Activated CD4-positive, alpha-beta T cell treated with anti-CD3 and anti-CD28 coated beads for 24 hours (primary cell): ENCODE measurements around the gene SMAD7.
"Not testable (repeated sequence)": the region's sequence is repeated elsewhere in the genome, so short reads cannot be mapped to it uniquely, and the experiment has no call there.

ENCODE experiments used
- DNase-seq, 2 donors: peaks; one replicate each; pipeline ENCODE4 v3.0.0-alpha.2; 2020; ENCODE audit warnings: low read depth in 2 of 2

The SMAD7 gene

DNA sequence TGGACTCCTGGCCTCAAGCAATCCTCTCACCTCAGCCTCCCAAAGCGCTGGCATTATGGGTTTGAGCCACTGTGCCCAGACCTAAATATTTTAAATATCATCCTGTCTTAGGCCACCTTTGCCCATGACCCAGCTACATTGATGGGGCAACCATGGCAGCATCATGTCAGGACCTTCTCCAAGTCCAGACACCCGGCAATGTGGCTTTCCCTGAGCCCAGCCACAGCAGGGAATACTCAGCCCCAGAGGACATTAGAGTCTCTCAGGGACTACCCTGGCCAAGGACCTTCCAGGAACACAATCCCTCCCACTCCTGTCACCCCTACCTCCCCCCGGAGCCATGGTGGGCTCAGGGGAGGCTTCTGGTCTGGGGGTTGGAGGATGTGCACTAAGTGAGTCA, 72.8 kb downstream of the SMAD7 start:
- DNase-seq, result no peak

DNA sequence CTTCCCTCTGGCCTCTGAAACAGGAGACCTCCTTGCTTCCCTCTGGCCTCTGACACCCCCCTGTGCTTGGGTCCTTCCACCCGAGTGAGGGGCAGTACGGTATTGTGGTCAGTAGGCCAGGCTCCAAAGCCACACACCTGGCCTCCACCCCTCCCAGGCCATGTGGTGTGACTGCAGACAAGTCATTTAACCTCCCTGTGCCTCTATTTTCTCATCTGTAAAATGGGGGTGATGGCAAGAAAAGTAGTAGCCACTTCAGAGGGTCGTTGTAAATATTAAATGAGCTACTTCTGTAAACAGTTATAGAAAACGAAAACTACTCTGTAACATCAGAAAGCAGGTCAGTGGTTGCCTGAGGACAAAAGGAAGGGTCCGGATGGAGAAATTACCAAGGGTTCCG, 74.2 kb downstream of the SMAD7 start:
- DNase-seq, result no peak

DNA sequence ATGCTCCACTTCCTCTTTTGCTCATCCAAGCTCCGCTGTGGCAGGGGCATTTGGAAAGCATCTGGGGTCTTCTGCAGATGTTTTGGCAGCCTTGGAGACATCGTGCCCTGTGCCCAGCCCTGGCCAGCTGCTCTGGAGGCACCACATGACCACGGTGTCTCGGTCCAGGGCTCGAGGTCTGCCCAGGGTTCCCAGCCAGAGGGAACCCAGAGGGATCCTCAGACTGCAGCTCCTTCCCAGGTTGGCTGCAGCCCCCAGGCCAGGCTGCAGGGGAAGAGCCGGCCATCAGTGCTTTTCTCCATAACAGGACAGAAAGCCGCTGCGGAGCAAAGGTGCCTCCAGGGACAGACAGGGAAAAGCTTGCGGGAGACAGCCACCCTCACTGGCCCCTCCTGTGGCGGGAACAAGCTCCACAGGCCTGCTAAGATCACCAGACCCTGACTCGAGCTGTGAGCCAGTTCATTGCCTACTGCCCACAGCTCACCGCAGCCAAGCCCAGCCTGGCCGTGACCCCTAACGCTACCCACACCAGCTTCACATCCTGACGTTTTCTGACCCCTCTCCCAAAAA, 74.7 kb downstream of the SMAD7 start:
- no peak for DNase-seq

DNA sequence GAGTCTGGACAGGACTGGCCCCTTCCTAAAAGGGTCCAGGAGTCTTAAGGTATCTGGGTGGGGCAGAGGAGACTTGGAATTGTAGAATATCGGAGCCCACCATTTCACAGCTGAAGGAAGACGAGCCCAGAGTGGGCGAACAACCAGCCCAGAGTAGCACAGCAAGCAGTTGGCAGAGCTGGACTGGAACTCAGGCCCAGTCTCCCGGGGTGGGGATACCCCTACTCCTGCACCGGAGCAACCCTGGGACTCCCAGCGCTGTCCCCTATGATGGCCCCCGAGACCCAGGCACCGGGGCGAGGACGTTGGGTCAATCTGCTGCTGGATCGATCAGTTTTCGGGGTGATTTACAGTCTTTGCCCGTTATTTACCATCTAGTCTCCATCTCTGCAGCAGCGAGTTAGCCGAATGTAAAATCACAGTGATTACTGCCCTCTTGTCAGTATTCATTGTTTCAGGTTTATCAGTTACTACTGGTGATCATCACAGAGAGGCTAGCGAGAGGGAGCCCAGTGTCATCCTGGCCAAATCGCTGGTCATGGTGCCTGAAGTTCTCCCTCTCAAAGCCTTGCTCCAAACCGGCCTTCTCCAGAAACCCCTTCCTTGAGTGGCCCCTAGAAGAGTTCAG, 75.3 kb downstream of the SMAD7 start:
- DNase-seq, result no peak

DNA sequence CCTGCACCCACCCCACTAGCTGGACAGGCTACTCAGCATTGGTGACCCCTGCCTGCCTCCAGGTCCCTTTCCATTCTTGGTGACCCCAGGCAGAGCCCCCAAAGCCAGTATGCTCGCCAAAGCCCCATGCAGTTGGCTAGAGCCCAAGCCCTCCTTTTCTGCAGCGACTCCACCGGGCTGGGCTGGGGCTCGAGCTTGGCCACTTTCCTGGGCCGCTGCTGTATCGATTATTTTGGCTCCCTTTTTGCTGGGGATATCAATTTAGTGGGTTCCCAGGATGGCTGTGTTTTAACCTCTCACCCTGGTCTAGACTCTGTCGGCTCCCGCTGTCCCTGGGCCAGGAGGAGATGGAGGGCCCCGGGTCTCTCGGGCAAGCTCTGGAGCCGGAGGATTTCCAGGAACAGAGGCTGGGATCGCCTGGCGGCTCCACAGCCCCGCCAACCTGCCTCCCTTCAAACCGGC, 76.0 kb downstream of the SMAD7 start:
- DNase-seq, result no peak

DNA sequence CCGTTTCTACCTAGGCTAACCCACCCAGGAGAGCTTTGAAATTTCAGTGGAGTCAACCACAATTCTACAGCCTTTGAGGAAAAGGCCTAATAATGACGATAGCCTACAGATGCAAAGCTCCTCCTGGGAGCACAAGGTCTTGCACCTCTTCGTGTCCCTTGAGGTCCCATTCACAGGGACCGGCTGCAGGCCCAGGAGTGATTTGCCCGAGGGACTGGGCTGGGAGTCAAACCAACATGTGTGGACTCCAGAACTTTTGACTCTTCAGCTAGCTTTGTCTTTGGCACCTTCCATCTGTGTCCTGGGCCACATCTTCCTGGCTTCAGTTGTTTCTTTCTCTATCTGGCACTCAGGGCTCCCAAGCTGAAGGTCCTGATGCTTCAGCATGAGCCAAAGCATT, 76.5 kb downstream of the SMAD7 start:
- no peak for DNase-seq

DNA sequence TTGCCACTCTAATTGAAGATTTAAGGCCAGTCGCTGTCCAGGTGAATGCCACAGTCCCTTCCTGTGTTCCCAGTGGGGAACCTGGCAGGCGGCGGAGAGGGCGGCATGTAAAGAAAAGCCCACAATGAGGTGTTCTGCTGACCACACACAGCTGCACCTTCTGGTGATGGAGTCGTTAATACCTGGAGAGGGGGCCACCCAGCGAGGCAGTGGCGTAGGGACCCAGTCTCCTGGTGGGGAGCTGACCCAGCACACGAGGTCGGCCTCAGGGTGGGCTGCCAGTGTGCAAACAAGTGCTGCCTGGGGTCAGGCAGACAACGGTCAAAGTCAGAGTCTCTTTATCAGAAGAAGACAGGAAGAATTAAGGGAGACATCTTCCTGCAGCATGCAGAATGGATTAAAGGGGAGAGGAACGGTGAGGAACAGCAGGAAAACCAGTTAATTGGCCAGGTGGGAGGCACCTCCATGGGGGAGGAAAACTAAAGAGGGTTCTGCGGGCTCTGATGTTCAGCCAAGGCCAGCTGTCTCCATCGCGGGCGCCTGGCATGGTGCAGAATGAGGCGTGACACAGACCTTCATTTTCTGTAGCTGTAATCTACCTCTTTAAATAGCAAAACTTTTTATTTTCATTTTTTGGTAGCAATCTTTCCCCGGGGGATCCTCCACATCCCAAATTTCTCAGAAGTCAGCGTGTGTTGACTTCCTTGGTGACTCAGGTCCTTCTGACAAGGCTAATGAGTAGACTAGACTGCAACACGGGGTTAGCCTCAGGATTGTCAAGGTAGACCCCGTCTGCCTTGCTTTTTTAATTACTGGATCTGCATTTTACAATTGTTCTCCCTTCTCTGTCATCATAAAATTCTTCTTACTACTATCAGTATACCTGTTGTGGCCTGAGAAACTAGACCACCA, 78.3 kb downstream of the SMAD7 start:
- DNase-seq, result no peak

DNA sequence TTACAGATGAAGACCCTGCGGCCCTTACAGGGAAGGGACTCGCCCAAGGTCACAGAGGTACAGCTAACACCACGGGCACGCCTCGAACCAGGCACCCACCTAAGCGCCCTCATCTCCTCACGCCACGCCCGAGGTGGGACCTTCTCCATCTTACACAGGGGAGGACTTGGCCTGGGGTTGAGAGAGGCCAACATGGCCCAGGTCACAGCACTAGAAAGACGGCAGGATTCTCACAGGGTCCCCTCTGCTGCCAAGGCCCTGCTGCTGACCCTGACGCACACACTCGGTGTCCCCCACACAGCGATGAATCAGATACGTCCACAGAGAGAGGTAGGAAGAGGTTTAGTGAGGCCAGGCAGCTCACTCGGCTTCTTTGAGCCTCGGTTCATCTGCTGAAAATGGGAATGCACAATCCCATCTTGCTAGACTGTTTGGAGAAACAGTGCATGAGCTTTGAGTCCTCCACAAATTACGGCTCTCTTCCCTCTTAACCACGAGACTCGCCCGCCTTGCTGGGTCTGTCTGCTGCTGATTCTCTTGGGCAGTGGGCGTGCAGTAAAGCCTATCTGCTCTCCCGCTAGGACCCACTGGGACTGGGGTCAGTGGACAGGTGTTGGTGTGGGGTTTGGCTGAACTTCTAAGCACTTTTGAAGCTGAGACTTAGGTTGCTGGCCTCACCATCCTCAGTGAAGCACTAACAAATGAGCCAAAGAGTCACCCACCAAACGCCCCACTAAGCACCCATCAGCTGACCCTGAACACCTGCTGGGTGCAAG, 79.2 kb downstream of the SMAD7 start:
- DNase-seq, result no peak

DNA sequence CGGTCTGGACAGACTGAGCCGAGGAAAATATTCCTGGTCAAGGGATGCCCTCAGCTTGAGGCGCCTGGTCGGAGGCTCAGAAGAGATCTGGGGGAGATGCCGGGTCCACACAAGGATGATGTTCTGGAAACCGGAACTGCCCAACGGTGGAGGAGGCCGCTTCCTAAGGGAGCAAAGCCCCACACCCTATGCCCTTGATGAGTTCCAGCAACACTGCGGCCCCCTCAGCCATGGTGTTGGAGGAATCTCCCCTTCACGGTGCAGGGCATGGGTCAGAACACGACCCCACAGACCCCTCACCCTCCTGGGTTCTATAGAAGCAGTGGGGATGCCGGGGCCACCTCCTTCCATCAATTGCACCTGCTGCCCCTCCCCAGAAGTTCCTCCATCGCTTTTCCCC, 79.8 kb downstream of the SMAD7 start:
- not testable (repeated sequence) for DNase-seq
